ENCODE measurements around the gene INF2. TPM values are rescaled to one million over a fixed set of nuclear protein-coding genes. Genes with fewer than 3 reads are reported as not detected.
A peak's percentile ranks its signal among the peaks of the same experiment; 100 is the strongest.

The INF2 gene
- total RNA-seq, 2 donors from 2014 or later, result 50.1 to 210 TPM

- Histone ChIP-seq H3K4me1 (replicated peaks) (peaks cover 22% of the 10 kb centered on the region), H3K4me3 (no peak overlapping the region), H3K9me3 (no peaks in the 10 kb centered on the region), H3K27me3 (replicated peaks; ENCODE audit: insufficient read depth) (no peaks in the 10 kb centered on the region), H3K36me3 (no peaks in the 10 kb centered on the region), H3K27ac (peak overlapping the region; percentile 49 to 77)
- intact Hi-C loops (cut with DNase I), result no loop called here
- 45% methylated on average over 12 of the region's 12 CpGs for WGBS
- no peak for TF ChIP-seq CTCF (IDR thresholded peaks at IDR 0.05)
- TF ChIP-seq POLR2A (IDR thresholded peaks at IDR 0.05), result no peak
- TF ChIP-seq POLR2AphosphoS5 (IDR thresholded peaks at IDR 0.05), result no peak
- DNase-seq (ENCODE audit: low spot score), result no peak
Measured at GRCh38 chr14:104682107-104682593, 7.3 kb upstream of the INF2 start.

- intact Hi-C loops (cut with DNase I), result no loop called here
- no peak overlapping the region for H3K4me3 ChIP-seq
- H3K9me3 ChIP-seq, result no peaks in the 10 kb centered on the region
- 86% methylated on average over 21 of the region's 22 CpGs for WGBS
- H3K27ac ChIP-seq, result no peak overlapping the region
- TF ChIP-seq POLR2AphosphoS5 (IDR thresholded peaks at IDR 0.05), result no peak
- no peak for TF ChIP-seq POLR2A (IDR thresholded peaks at IDR 0.05)
- no peak for TF ChIP-seq CTCF (IDR thresholded peaks at IDR 0.05)
- DNase-seq (ENCODE audit: low spot score), result no peak
- H3K4me1 ChIP-seq (replicated peaks), result peaks cover 27% of the 10 kb centered on the region
- no peaks in the 10 kb centered on the region for H3K27me3 ChIP-seq (replicated peaks; ENCODE audit: insufficient read depth)
- no peaks in the 10 kb centered on the region for H3K36me3 ChIP-seq
Measured at GRCh38 chr14:104683653-104684448, 5.6 kb upstream of the INF2 start.

- Histone ChIP-seq H3K27me3 (replicated peaks; ENCODE audit: insufficient read depth) (no peaks in the 10 kb centered on the region), H3K4me1 (replicated peaks) (peaks cover 27% of the 10 kb centered on the region), H3K27ac (no peak overlapping the region), H3K4me3 (no peak overlapping the region), H3K36me3 (no peaks in the 10 kb centered on the region), H3K9me3 (no peaks in the 10 kb centered on the region)
- no peak for DNase-seq (ENCODE audit: low spot score)
- no peak for TF ChIP-seq POLR2AphosphoS5 (IDR thresholded peaks at IDR 0.05)
- no peak for TF ChIP-seq CTCF (IDR thresholded peaks at IDR 0.05)
- WGBS, result 94% methylated on average over 10 of the region's 10 CpGs
- intact Hi-C loops (cut with DNase I), result no loop called here
Measured at GRCh38 chr14:104684449-104684821, 5.0 kb upstream of the INF2 start.

GRCh38 chr14:104685216-104685997 lies 4.0 kb upstream of the INF2 start:
- Histone ChIP-seq H3K36me3 (no peaks in the 10 kb centered on the region), H3K9me3 (no peaks in the 10 kb centered on the region), H3K4me3 (no peak overlapping the region), H3K27ac (no peak overlapping the region), H3K4me1 (replicated peaks) (peaks cover 28% of the 10 kb centered on the region), H3K27me3 (replicated peaks; ENCODE audit: insufficient read depth) (no peaks in the 10 kb centered on the region)
- WGBS, result 88% methylated on average over 4 of the region's 4 CpGs
- TF ChIP-seq POLR2A (IDR thresholded peaks at IDR 0.05) (no peak), POLR2AphosphoS5 (IDR thresholded peaks at IDR 0.05) (no peak), CTCF (IDR thresholded peaks at IDR 0.05) (no peak)
- intact Hi-C loops (cut with DNase I), result no loop called here
- no peak for DNase-seq (ENCODE audit: low spot score)

Measured in prostate gland (tissue), 2 donors.